HCT116 (cell line): ENCODE measurements around the gene PIK3CB. TPM values are rescaled to one million over a fixed set of nuclear protein-coding genes. Genes with fewer than 3 reads are reported as not detected.

Source experiments
- ATAC-seq: fragments of 200-7000 bp; cut with Tn5 transposase; 2 replicates; pipeline ENCODE4 v1.9.1; 2020; ENCODE audit warnings: mild to moderate bottlenecking, moderate library complexity
- BruUV-seq: library from RNA; stranded (reverse); fragments of 400-500 nt; replicated peaks from 2 replicates; lab custom pipeline; 2021; lab: Mats Ljungman, UMichigan
- CTCF ChIA-PET: fragments of 300-600 bp; sonication (Branson Sonifier 250); formaldehyde crosslinking; loops from one replicate; lab custom pipeline; 2021; ENCODE audit warnings: antibody characterized with exemption; lab: Charles Lee
- POLR2A ChIA-PET: fragments of 300-600, 350-600 bp; sonication (Branson Sonifier 250); formaldehyde crosslinking; loops from one replicate; lab custom pipeline; 2021; ENCODE audit warnings: antibody characterized with exemption; lab: Charles Lee
- RAD21 ChIA-PET, 2 experiments: fragments of 300-600 bp; sonication (Branson Sonifier 250); formaldehyde crosslinking; loops; one replicate each; lab custom pipeline; 2023; ENCODE audit warnings: low total read pairs in 2 of 2; ENCODE audit not compliant: uncharacterized antibody in 2 of 2, unreplicated experiment in 2 of 2, low non-redundant PET in 1 of 2; lab: Charles Lee
- DNase-seq: peaks from one replicate; pipeline ENCODE4 v3.0.0-alpha.2; 2010; ENCODE audit warnings: low read depth, low spot score
- H2AFZ ChIP-seq: fragments of 200-600 bp; shearing (Covaris generic), sonication (generic); 2 replicates; pipeline ENCODE4 v1.6.1; 2017; ENCODE audit warnings: low read depth, mixed run types, mixed read lengths, antibody characterized with exemption, low read length; ENCODE audit not compliant: poor library complexity, severe bottlenecking
- H3K27ac ChIP-seq: 2 replicates; pipeline ENCODE4 v1.5.1; 2012; ENCODE audit warnings: low read depth, low read length
- H3K27me3 ChIP-seq: fragments of 200-600 bp; sonication (generic); 2 replicates; pipeline ENCODE4 v1.6.1; 2016; ENCODE audit warnings: mixed run types, low read length, mixed read lengths; ENCODE audit not compliant: insufficient read depth
- H3K36me3 ChIP-seq, 2 experiments: fragments of 200-500 bp in 1 of 2; fragments of 200-600 bp in 1 of 2; sonication (Bioruptor generic) in 1 of 2; sonication (generic) in 1 of 2; 2 replicates each; pipeline versions ENCODE4 v1.5.1 to v1.6.1; 2014 to 2016; ENCODE audit warnings: low read length in 2 of 2, inconsistent platforms in 1 of 2, mixed read lengths in 1 of 2, mixed run types in 1 of 2; ENCODE audit not compliant: insufficient read depth in 2 of 2, control insufficient read depth in 1 of 2
- H3K4me1 ChIP-seq, 2 experiments: fragments of 200-600 bp in 1 of 2; sonication (generic) in 1 of 2; 2 replicates each; pipeline versions ENCODE4 v1.5.1 to v1.6.1; 2012 to 2017; ENCODE audit warnings: low read length in 2 of 2, inconsistent platforms in 1 of 2, mild to moderate bottlenecking in 1 of 2, mixed read lengths in 1 of 2, mixed run types in 1 of 2, moderate library complexity in 1 of 2; ENCODE audit not compliant: insufficient read depth in 2 of 2, control insufficient read depth in 1 of 2
- H3K4me2 ChIP-seq: fragments of 200-600 bp; sonication (generic); 2 replicates; pipeline ENCODE4 v1.6.1; 2017; ENCODE audit warnings: mixed run types, low read length, mixed read lengths
- H3K4me3 ChIP-seq, 2 experiments: fragments of 200-600 bp in 1 of 2; sonication (generic) in 1 of 2; replicated peaks in 1 of 2; 2 replicates each; pipeline ENCODE4 v1.5.1; 2011 to 2016; ENCODE audit warnings: low read length in 2 of 2, control low read depth in 1 of 2, low read depth in 1 of 2, mild to moderate bottlenecking in 1 of 2, mixed read lengths in 1 of 2, mixed run types in 1 of 2
- H3K79me2 ChIP-seq: fragments of 200-600 bp; sonication (generic); 2 replicates; pipeline ENCODE4 v1.6.1; 2017; ENCODE audit warnings: mild to moderate bottlenecking, mixed run types, low read length, moderate library complexity, mixed read lengths; ENCODE audit not compliant: insufficient read depth
- H3K9ac ChIP-seq: fragments of 200-600 bp; sonication (generic); 2 replicates; pipeline ENCODE4 v1.6.1; 2016; ENCODE audit warnings: low read length, mixed read lengths
- H3K9me2 ChIP-seq: fragments of 200-600 bp; sonication (generic), shearing (Covaris generic); 2 replicates; pipeline ENCODE4 v1.6.1; 2017; ENCODE audit warnings: mixed run types, mild to moderate bottlenecking, moderate library complexity; ENCODE audit not compliant: insufficient read depth
- H3K9me3 ChIP-seq, 2 experiments: fragments of 200-500 bp in 1 of 2; fragments of 200-600 bp in 1 of 2; sonication (Bioruptor generic) in 1 of 2; sonication (generic) in 1 of 2; 2 replicates each; pipeline ENCODE4 v1.6.1; 2014 to 2017; ENCODE audit warnings: low read length in 2 of 2, mixed read lengths in 2 of 2, inconsistent platforms in 1 of 2, low read depth in 1 of 2, mild to moderate bottlenecking in 1 of 2, mixed run types in 1 of 2, moderate library complexity in 1 of 2; ENCODE audit not compliant: control insufficient read depth in 1 of 2, insufficient read depth in 1 of 2
- H4K20me1 ChIP-seq: fragments of 200-600 bp; sonication (generic), shearing (Covaris generic); 2 replicates; pipeline ENCODE4 v1.6.1; 2017; ENCODE audit warnings: mixed run types, mild to moderate bottlenecking, moderate library complexity; ENCODE audit not compliant: insufficient read depth
- POLR2AphosphoS5 ChIP-seq: IDR thresholded peaks from 2 replicates; pipeline ENCODE4 v1.6.1; 2011; ENCODE audit warnings: mild to moderate bottlenecking, low read depth, low read length, moderate library complexity
- SIN3A ChIP-seq: IDR thresholded peaks from 2 replicates; pipeline ENCODE4 v1.6.1; 2012; ENCODE audit warnings: low read depth
- intact Hi-C: fragments of 100-400 bp; cut with micrococcal nuclease; formaldehyde crosslinking; loops from 2 replicates; pipeline ENCODE4 v1.10.0; 2022
- total RNA-seq: library from RNA; stranded (reverse); gene quantifications from one replicate; pipeline ENCODE4 v1.2.1, GENCODE V29; 2021; ENCODE audit not compliant: unreplicated experiment
- TF ChIP-seq, protein P1 (sequence below): IDR thresholded peaks from 2 replicates; pipeline ENCODE4 v1.6.1; 2012

Gene PIK3CB
- total RNA-seq, 1 experiment from 2014 or later: 44.3 TPM

DNA sequence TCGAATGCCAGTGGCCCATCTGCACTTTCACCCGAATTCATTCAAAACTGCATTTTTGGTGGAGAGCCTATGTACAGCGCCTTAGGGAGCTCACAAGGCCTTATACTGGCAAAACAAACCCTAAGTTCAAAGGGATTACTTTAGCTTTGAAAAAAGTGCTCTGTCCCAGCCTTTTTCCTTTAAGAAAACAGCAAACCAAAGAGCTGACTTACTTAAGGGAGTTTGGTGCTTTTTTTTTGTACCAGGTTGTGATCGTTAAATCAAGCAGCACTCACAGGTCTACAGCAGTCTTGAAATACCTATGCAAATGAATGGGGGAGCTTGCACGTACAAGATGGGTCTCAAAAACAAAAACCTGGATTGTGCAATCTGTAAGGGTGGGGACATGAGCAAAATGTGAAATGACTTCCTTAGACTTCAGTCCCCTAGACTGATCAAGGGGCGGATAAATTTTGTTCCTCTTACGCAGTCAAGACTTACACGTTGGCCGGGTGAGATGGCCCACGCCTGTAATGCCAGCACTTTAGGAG is 11.6 kb upstream of the PIK3CB start:
- H3K9me2 ChIP-seq: no peaks in the 10 kb centered on the region
- ChIA-PET CTCF (no interaction called here), RAD21 (no interaction called here), POLR2A (no interaction called here)
- no peaks in the 10 kb centered on the region for H4K20me1 ChIP-seq
- no TSS peak for BruUV-seq
- H3K4me1 ChIP-seq: no peaks in the 10 kb centered on the region
- no peak for ATAC-seq
- H3K4me3 ChIP-seq: no peak overlapping the region
- intact Hi-C loops: no loop called here
- H3K27me3 ChIP-seq: no peaks in the 10 kb centered on the region
- TF ChIP-seq SIN3A (no peak), POLR2AphosphoS5 (no peak)
- TF ChIP-seq, protein P1, sequence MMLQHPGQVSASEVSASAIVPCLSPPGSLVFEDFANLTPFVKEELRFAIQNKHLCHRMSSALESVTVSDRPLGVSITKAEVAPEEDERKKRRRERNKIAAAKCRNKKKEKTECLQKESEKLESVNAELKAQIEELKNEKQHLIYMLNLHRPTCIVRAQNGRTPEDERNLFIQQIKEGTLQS: no peak
- H2AFZ ChIP-seq: no peak overlapping the region
- no peaks in the 10 kb centered on the region for H3K36me3 ChIP-seq
- H3K27ac ChIP-seq: no peak overlapping the region
- H3K4me2 ChIP-seq: no peak overlapping the region
- no peaks in the 10 kb centered on the region for H3K79me2 ChIP-seq
- DNase-seq: no peak
- no peak overlapping the region for H3K9ac ChIP-seq
- H3K9me3 ChIP-seq: no peaks in the 10 kb centered on the region

DNA sequence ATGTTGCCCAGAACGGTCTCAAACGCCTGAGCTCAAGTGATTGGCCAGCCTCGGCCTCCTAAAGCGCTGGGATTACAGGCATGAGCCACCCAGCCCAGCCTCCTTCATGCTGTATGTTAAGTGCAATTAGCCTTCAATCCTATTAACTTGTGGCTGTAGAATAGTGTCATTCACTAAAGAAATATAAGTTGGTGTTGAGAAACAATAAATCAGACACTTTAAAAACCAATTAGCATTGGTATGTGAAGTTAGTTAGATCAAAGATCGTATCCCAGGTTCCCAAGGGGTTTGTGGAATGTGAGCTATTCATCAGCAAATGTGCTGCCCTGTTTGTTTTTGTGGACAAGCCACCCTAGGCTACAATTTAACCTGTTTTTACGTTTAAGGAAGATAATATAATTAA is 11.0 kb upstream of the PIK3CB start:
- ChIA-PET RAD21 (no interaction called here), POLR2A (no interaction called here), CTCF (no interaction called here)
- Histone ChIP-seq H3K27me3 (no peaks in the 10 kb centered on the region), H3K9me3 (no peaks in the 10 kb centered on the region), H3K9me2 (no peaks in the 10 kb centered on the region), H3K79me2 (no peaks in the 10 kb centered on the region), H3K36me3 (no peaks in the 10 kb centered on the region), H3K27ac (no peak overlapping the region), H3K4me1 (no peaks in the 10 kb centered on the region), H4K20me1 (no peaks in the 10 kb centered on the region), H3K4me2 (no peak overlapping the region), H2AFZ (no peak overlapping the region), H3K4me3 (no peak overlapping the region), H3K9ac (no peak overlapping the region)
- no peak for TF ChIP-seq POLR2AphosphoS5
- ATAC-seq (no peak), DNase-seq (no peak)
- intact Hi-C loops: no loop called here
- no TSS peak for BruUV-seq
